HCT116 (cell line): ENCODE results near the gene KIRREL1.

Experiments used
- CTCF ChIP-seq, 3 experiments: fragments of 200-600 bp in 1 of 3; sonication (generic) in 1 of 3; IDR thresholded peaks in 2 of 3; conservative IDR thresholded peaks in 1 of 3; 2 replicates each; pipeline ENCODE4 v1.5.1; 2012 to 2017; ENCODE audit warnings: low read depth in 2 of 3, low read length in 2 of 3, antibody characterized with exemption in 1 of 3, borderline replicate concordance in 1 of 3, control low read depth in 1 of 3, mild to moderate bottlenecking in 1 of 3, mixed read lengths in 1 of 3, mixed run types in 1 of 3, moderate library complexity in 1 of 3; ENCODE audit not compliant: insufficient read depth in 1 of 3
- EZH2 ChIP-seq: fragments of 200-600 bp; sonication (generic); IDR thresholded peaks from 2 replicates; pipeline ENCODE4 v1.6.1; 2017; ENCODE audit warnings: antibody characterized with exemption, mixed run types
- POLR2A ChIP-seq: IDR thresholded peaks from 2 replicates; pipeline ENCODE4 v1.7.0; 2011; ENCODE audit warnings: borderline replicate concordance; ENCODE audit not compliant: insufficient read depth, insufficient read length; ENCODE audit errors: extremely low read depth
- POLR2AphosphoS5 ChIP-seq: IDR thresholded peaks from 2 replicates; pipeline ENCODE4 v1.6.1; 2011; ENCODE audit warnings: mild to moderate bottlenecking, low read depth, low read length, moderate library complexity
- SP1 ChIP-seq: IDR thresholded peaks from 2 replicates; pipeline ENCODE4 v1.6.1; 2012; ENCODE audit warnings: low read depth

GRCh38 chr1:158149175-158149574 is 155.7 kb downstream of the KIRREL1 start:
- TF ChIP-seq POLR2A (no peak), EZH2 (no peak), POLR2AphosphoS5 (no peak), CTCF (IDR thresholded peaks at IDR 0.05 in 2 of 3, conservative IDR thresholded peaks at IDR 0.05 in 1 of 3; ENCODE audit: borderline replicate concordance in 1 of 3, insufficient read depth in 1 of 3, low read depth in 2 of 3, low read length in 2 of 3) (no peak), SP1 (no peak)
